Hepatocyte (in vitro differentiated cells): ENCODE results near the gene KCNA10. TPM values are rescaled to one million over a fixed set of nuclear protein-coding genes. Genes with fewer than 3 reads are reported as not detected.
A peak's percentile ranks its signal among the peaks of the same experiment; 100 is the strongest.

Source experiments
- DNase-seq: peaks from one replicate; pipeline ENCODE4 v3.0.0-alpha.2; 2016; ENCODE audit warnings: low spot score
- H2AFZ ChIP-seq: fragments of 200-600 bp; sonication (generic); 2 replicates; pipeline ENCODE4 v1.6.0; 2016; ENCODE audit warnings: antibody characterized with exemption, mild to moderate bottlenecking
- H3K27ac ChIP-seq: fragments of 200-600 bp; sonication (generic); 2 replicates; pipeline ENCODE4 v1.5.1; 2016; ENCODE audit warnings: mild to moderate bottlenecking
- H3K27me3 ChIP-seq: fragments of 200-600 bp; sonication (generic); 2 replicates; pipeline ENCODE4 v1.6.1; 2016
- H3K36me3 ChIP-seq: fragments of 200-600 bp; sonication (generic); replicated peaks from 2 replicates; pipeline ENCODE4 v1.5.1; 2016; ENCODE audit warnings: low read depth; ENCODE audit not compliant: insufficient read depth
- H3K4me1 ChIP-seq: fragments of 200-600 bp; sonication (generic); 2 replicates; pipeline ENCODE4 v1.5.1; 2016; ENCODE audit warnings: mild to moderate bottlenecking, moderate library complexity; ENCODE audit not compliant: insufficient read depth
- H3K4me2 ChIP-seq: fragments of 200-600 bp; sonication (generic); 2 replicates; pipeline ENCODE4 v1.6.0; 2016
- H3K4me3 ChIP-seq: fragments of 200-600 bp; sonication (generic); 2 replicates; pipeline ENCODE4 v1.5.1; 2016; ENCODE audit warnings: mild to moderate bottlenecking
- H3K79me2 ChIP-seq: fragments of 200-600 bp; sonication (generic); 2 replicates; pipeline ENCODE4 v1.6.0; 2017; ENCODE audit warnings: mild to moderate bottlenecking
- H3K9me2 ChIP-seq: fragments of 200-600 bp; sonication (generic); replicated peaks from 2 replicates; pipeline ENCODE4 v1.6.0; 2017; ENCODE audit warnings: mild to moderate bottlenecking; ENCODE audit not compliant: insufficient read depth
- H3K9me3 ChIP-seq: fragments of 200-600 bp; sonication (generic); 2 replicates; pipeline ENCODE4 v1.5.1; 2016; ENCODE audit warnings: low read depth, mild to moderate bottlenecking
- H4K20me1 ChIP-seq: fragments of 200-600 bp; sonication (generic); 2 replicates; pipeline ENCODE4 v1.6.0; 2016; ENCODE audit warnings: mild to moderate bottlenecking; ENCODE audit not compliant: insufficient read depth, poor library complexity, severe bottlenecking
- CTCF ChIP-seq: fragments of 200-600 bp; sonication (generic); IDR thresholded peaks from 2 replicates; pipeline ENCODE4 v1.5.1; 2016; ENCODE audit warnings: antibody characterized with exemption, mild to moderate bottlenecking; ENCODE audit not compliant: poor library complexity
- EZH2 ChIP-seq: fragments of 200-600 bp; sonication (generic); IDR thresholded peaks from 2 replicates; pipeline ENCODE4 v1.6.1; 2016; ENCODE audit warnings: antibody characterized with exemption, mild to moderate bottlenecking, borderline replicate concordance
- EZH2phosphoT487 ChIP-seq: fragments of 200-600 bp; sonication (generic); IDR thresholded peaks from one replicate; pipeline ENCODE4 v1.6.1; 2018; ENCODE audit warnings: antibody characterized with exemption, mild to moderate bottlenecking, low read depth, moderate library complexity; ENCODE audit not compliant: unreplicated experiment, severe bottlenecking
- WGBS: methylation state at CpG from one replicate; pipeline ENCODE4 v1.1.6; 2016; ENCODE audit warnings: low lambda C conversion rate; ENCODE audit errors: missing lambda C conversion rate; 5-methylcytosine and 5-hydroxymethylcytosine counted together
- polyA plus RNA-seq: library from polyadenylated mRNA; unstranded; fragments of >200 nt; fragmentation: Nextera tagmentation; extraction: Ambion mirVana; gene quantifications from 2 replicates; pipeline ENCODE4 v1.2.1, GENCODE V29; 2016
- total RNA-seq: library from RNA; depleted of rRNA; stranded (reverse); fragments of >200 nt; gene quantifications from 2 replicates; pipeline ENCODE4 v1.2.3, GENCODE V29; 2014

The KCNA10 gene
- total and polyA plus RNA-seq, 2 experiments from 2014 or later = not detected

DNA sequence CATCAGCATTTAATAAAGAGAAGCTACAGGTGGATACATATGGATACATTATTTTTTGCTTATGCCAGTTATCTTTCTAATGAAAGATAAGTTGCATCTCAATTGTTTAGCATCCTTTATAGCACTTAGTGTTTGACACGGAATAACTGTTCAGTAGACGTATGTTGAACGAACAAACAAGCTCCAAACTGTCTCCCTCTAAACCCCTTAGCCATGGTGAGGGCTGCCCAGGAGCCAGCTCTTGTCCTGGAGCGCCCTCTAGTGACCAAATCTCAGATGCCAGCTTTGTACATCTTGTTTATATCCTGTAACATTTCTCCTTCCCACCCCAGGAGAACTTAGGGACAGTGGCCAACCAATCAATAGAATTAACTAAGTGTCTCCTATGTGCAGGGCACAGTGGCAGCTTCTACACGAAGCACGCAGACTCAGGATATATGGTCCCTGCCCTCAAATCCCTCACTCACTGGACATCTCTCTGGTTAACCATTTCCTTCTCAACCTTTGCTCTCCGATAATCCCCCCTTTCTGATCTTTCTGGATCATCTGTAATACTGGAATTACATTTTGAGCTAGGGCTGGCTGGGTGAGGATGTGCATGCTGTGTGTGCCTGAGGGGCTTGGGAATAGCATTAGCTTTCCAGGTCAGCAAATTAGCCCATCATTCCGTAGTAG lies 22.9 kb downstream of the KCNA10 start:
- no peak overlapping the region for H3K27ac ChIP-seq
- H3K4me1 ChIP-seq = peaks cover 5% of the 10 kb centered on the region
- no peak overlapping the region for H2AFZ ChIP-seq
- no peaks in the 10 kb centered on the region for H3K27me3 ChIP-seq
- DNase-seq = peak; percentile 91
- H3K9me2 ChIP-seq = no peaks in the 10 kb centered on the region
- H3K4me2 ChIP-seq = no peak overlapping the region
- H3K4me3 ChIP-seq = no peak overlapping the region
- no peaks in the 10 kb centered on the region for H4K20me1 ChIP-seq
- H3K36me3 ChIP-seq = no peaks in the 10 kb centered on the region
- 23% methylated on average over 8 of the region's 8 CpGs for WGBS
- no peaks in the 10 kb centered on the region for H3K9me3 ChIP-seq
- no peaks in the 10 kb centered on the region for H3K79me2 ChIP-seq
- TF ChIP-seq EZH2phosphoT487 (no peak), CTCF (peak; percentile 91)

GRCh38 chr1:110494522-110495406 lies 24.2 kb downstream of the KCNA10 start:
- 71% methylated on average over 21 of the region's 21 CpGs for WGBS

DNA sequence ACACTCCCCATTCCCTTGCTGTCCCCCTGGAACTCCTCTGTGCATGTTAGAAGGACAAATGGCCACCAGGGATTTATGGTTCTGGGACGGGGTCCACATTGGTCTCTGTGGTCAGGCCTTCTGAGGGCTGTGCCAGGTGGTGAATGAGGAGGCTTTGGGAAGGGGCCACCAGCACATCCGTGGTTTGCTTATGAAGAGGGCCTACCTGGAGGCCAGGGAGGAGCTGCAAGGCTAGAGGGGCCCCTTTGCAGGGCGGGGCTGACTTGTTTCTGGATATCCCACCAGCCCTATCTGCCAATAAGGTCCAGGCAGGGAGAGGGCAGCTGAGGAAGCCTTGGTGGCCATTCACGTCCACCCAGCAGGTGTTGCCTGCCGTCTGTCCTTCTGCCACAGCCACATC lies 24.9 kb downstream of the KCNA10 start:
- Histone ChIP-seq H4K20me1 (no peaks in the 10 kb centered on the region), H3K4me3 (no peak overlapping the region), H3K9me3 (no peaks in the 10 kb centered on the region), H3K79me2 (no peaks in the 10 kb centered on the region), H3K36me3 (no peaks in the 10 kb centered on the region), H3K4me1 (peaks cover 5% of the 10 kb centered on the region), H3K9me2 (no peaks in the 10 kb centered on the region), H2AFZ (no peak overlapping the region), H3K27me3 (no peaks in the 10 kb centered on the region), H3K27ac (no peak overlapping the region), H3K4me2 (no peak overlapping the region)
- no peak for DNase-seq
- 80% methylated on average over 5 of the region's 5 CpGs for WGBS
- TF ChIP-seq CTCF (no peak), EZH2phosphoT487 (no peak), EZH2 (no peak)

More at GRCh38 chr1:110494522-110495406, 24.2 kb downstream of the KCNA10 start:
- H3K9me3 ChIP-seq = no peaks in the 10 kb centered on the region
- no peak for DNase-seq
- H4K20me1 ChIP-seq = no peaks in the 10 kb centered on the region
- no peak overlapping the region for H2AFZ ChIP-seq
- H3K4me1 ChIP-seq = peaks cover 5% of the 10 kb centered on the region
- no peak overlapping the region for H3K27ac ChIP-seq
- TF ChIP-seq EZH2phosphoT487 (no peak), EZH2 (no peak), CTCF (no peak)
- H3K27me3 ChIP-seq = no peaks in the 10 kb centered on the region
- H3K9me2 ChIP-seq = no peaks in the 10 kb centered on the region
- H3K79me2 ChIP-seq = no peaks in the 10 kb centered on the region
- H3K4me3 ChIP-seq = no peak overlapping the region
- no peaks in the 10 kb centered on the region for H3K36me3 ChIP-seq
- H3K4me2 ChIP-seq = no peak overlapping the region
